Endothelial cell of umbilical vein (primary cell): Measurements from ENCODE around the gene MXI1. TPM values are rescaled to one million over a fixed set of nuclear protein-coding genes. Genes with fewer than 3 reads are reported as not detected.
A peak's percentile ranks its signal among the peaks of the same experiment; 100 is the strongest.

ENCODE experiments used
- BruUV-seq: library from RNA; stranded (reverse); fragments of 400-500 nt; replicated peaks from 2 replicates; lab custom pipeline; 2021; lab: Mats Ljungman, UMichigan
- CTCF ChIA-PET: fragments of 300-600, 350-600 bp; sonication (Branson Sonifier 250); formaldehyde crosslinking; loops from one replicate; lab custom pipeline; 2021; ENCODE audit warnings: antibody characterized with exemption, inconsistent platforms; lab: Charles Lee
- POLR2A ChIA-PET: fragments of 300-600, 350-600 bp; sonication (Branson Sonifier 250); formaldehyde crosslinking; loops from one replicate; lab custom pipeline; 2021; ENCODE audit warnings: antibody characterized with exemption, inconsistent platforms; lab: Charles Lee
- DNase-seq: peaks from one replicate; pipeline ENCODE4 v3.0.0-alpha.2; 2011; ENCODE audit warnings: low read depth, low spot score
- FAIRE-seq: peaks from 2 replicates; lab custom pipeline; 2011; peaks lifted over from hg19 to GRCh38; lab: Jason Lieb, UNC
- H2AFZ ChIP-seq: 2 replicates; pipeline ENCODE4 v1.6.0; 2012; ENCODE audit warnings: low read depth, low read length, control low read depth, inconsistent platforms
- H3K27ac ChIP-seq: 2 replicates; pipeline ENCODE4 v1.5.1; 2011; ENCODE audit warnings: low read depth, mild to moderate bottlenecking, control low read depth, low read length, moderate library complexity; ENCODE audit not compliant: insufficient read depth
- H3K27me3 ChIP-seq, 2 experiments: 2 replicates each; pipeline versions ENCODE4 v1.6.0 to v1.6.1; 2011; ENCODE audit warnings: low read length in 2 of 2, mixed read lengths in 1 of 2; ENCODE audit not compliant: control insufficient read depth in 2 of 2, insufficient read depth in 2 of 2
- H3K36me3 ChIP-seq, 2 experiments: 2 replicates in 1 of 2; 3 replicates in 1 of 2; pipeline ENCODE4 v1.5.1; 2011; ENCODE audit warnings: low read length in 2 of 2, mild to moderate bottlenecking in 1 of 2, moderate library complexity in 1 of 2; ENCODE audit not compliant: control insufficient read depth in 2 of 2, insufficient read depth in 2 of 2; ENCODE audit errors: extremely low read depth in 1 of 2
- H3K4me1 ChIP-seq: 3 replicates; pipeline ENCODE4 v1.5.1; 2011; ENCODE audit warnings: mild to moderate bottlenecking, low read length; ENCODE audit not compliant: control insufficient read depth, insufficient read depth; ENCODE audit errors: extremely low read depth
- H3K4me2 ChIP-seq: 2 replicates; pipeline ENCODE4 v1.6.1; 2011; ENCODE audit warnings: low read length, control low read depth, mixed read lengths; ENCODE audit not compliant: insufficient read depth
- H3K4me3 ChIP-seq, 3 experiments: fragments of 200-600 bp in 1 of 3; sonication (generic), shearing (Covaris generic) in 1 of 3; replicated peaks in 1 of 3; 2 replicates each; pipeline ENCODE4 v1.5.1; 2011 to 2016; ENCODE audit warnings: control low read depth in 3 of 3, low read length in 3 of 3, mild to moderate bottlenecking in 2 of 3, inconsistent platforms in 1 of 3, low read depth in 1 of 3, moderate library complexity in 1 of 3; ENCODE audit not compliant: insufficient read depth in 1 of 3
- H3K79me2 ChIP-seq: 2 replicates; pipeline ENCODE4 v1.6.0; 2012; ENCODE audit warnings: low read length, inconsistent platforms; ENCODE audit not compliant: control insufficient read depth, insufficient read depth
- H3K9ac ChIP-seq: replicated peaks from 2 replicates; pipeline ENCODE3; 2011; ENCODE audit warnings: low read length, control low read depth; ENCODE audit not compliant: insufficient read depth; ENCODE audit errors: extremely low read depth
- H3K9me1 ChIP-seq: replicated peaks from 3 replicates; pipeline ENCODE4 v1.6.0; 2011; ENCODE audit warnings: mild to moderate bottlenecking, low read length; ENCODE audit not compliant: control insufficient read depth, insufficient read depth; ENCODE audit errors: extremely low read depth
- H3K9me3 ChIP-seq: replicated peaks from 2 replicates; pipeline ENCODE4 v1.5.1; 2012; ENCODE audit warnings: low read length, inconsistent platforms; ENCODE audit not compliant: control insufficient read depth, insufficient read depth
- H4K20me1 ChIP-seq: replicated peaks from 2 replicates; pipeline ENCODE3; 2011; ENCODE audit warnings: mild to moderate bottlenecking, low read length; ENCODE audit not compliant: control insufficient read depth, insufficient read depth; ENCODE audit errors: extremely low read depth
- EZH2 ChIP-seq: IDR thresholded peaks from 2 replicates; pipeline ENCODE4 v1.6.1; 2012; ENCODE audit warnings: borderline replicate concordance, low read depth, mild to moderate bottlenecking, moderate library complexity, low read length, inconsistent platforms; ENCODE audit not compliant: severe bottlenecking
- FOS ChIP-seq: IDR thresholded peaks from 2 replicates; pipeline ENCODE4 v1.6.1; 2011; ENCODE audit warnings: mild to moderate bottlenecking, low read length, moderate library complexity, borderline replicate concordance; ENCODE audit not compliant: insufficient read depth
- GATA2 ChIP-seq: IDR thresholded peaks from 2 replicates; pipeline ENCODE4 v1.7.0; 2011; ENCODE audit warnings: low read depth, mild to moderate bottlenecking, moderate library complexity, mixed read lengths, low read length; ENCODE audit not compliant: insufficient read length, insufficient read depth
- JUN ChIP-seq: IDR thresholded peaks from 2 replicates; pipeline ENCODE4 v1.6.1; 2011; ENCODE audit warnings: borderline replicate concordance, low read depth; ENCODE audit not compliant: insufficient read length, insufficient read depth
- MYC ChIP-seq: IDR thresholded peaks from one replicate; pipeline ENCODE4 v1.6.1; 2011; ENCODE audit warnings: mild to moderate bottlenecking, low read depth, low read length
- POLR2A ChIP-seq: IDR thresholded peaks from 2 replicates; pipeline ENCODE4 v1.6.1; 2012; ENCODE audit warnings: low read depth, mild to moderate bottlenecking, control low read depth, low read length
- POLR2AphosphoS5 ChIP-seq: IDR thresholded peaks from 2 replicates; pipeline ENCODE4 v1.6.1; 2012; ENCODE audit warnings: low read depth, mild to moderate bottlenecking, control low read depth, low read length, moderate library complexity; ENCODE audit not compliant: insufficient read depth
- dilution Hi-C: fragments of 300-500 bp; cut with MboI; formaldehyde crosslinking; loops from one replicate; pipeline ENCODE4 v1.15.0; 2019; ENCODE audit warnings: low sequenced_read_pairs; ENCODE audit not compliant: extremely low pct_ligation_motif_present
- intact Hi-C: fragments of 100-400 bp; cut with micrococcal nuclease; formaldehyde crosslinking; loops from one replicate; pipeline ENCODE4 v1.10.0; 2022
- polyA plus RNA-seq, 4 experiments: library from polyadenylated mRNA; depleted of rRNA in 3 of 4; stranded (reverse) in 3 of 4; unstranded in 1 of 4; fragments of >200 nt; gene quantifications; 2 replicates each; pipeline versions ENCODE4 v1.2.1 to v1.2.3, GENCODE V29; 2011 to 2012; ENCODE audit warnings: missing spikeins in 1 of 4
- total RNA-seq: library from RNA; stranded (reverse); gene quantifications from 2 replicates; pipeline ENCODE4 v1.2.3, GENCODE V29; 2021
- TF ChIP-seq, protein P1 (sequence below), 2 donors: IDR thresholded peaks; 1 replicate in 1 of 2; 2 replicates in 1 of 2; pipeline ENCODE4 v1.5.1; 2011; ENCODE audit warnings: low read length in 2 of 2, mild to moderate bottlenecking in 2 of 2, moderate library complexity in 2 of 2, control low read depth in 1 of 2, inconsistent platforms in 1 of 2, low read depth in 1 of 2; ENCODE audit not compliant: insufficient read depth in 1 of 2; ENCODE audit errors: extremely low read depth in 1 of 2
- TF ChIP-seq, protein P2 (sequence below): IDR thresholded peaks from 2 replicates; pipeline ENCODE4 v1.6.1; 2011; ENCODE audit not compliant: insufficient read depth, insufficient read length

MXI1 gene
- total and polyA plus RNA-seq, 2 donors (not counting 3 experiments of a cell fraction or from before 2014, with no cell fraction given) = 2.7 to 8.5 TPM

DNA sequence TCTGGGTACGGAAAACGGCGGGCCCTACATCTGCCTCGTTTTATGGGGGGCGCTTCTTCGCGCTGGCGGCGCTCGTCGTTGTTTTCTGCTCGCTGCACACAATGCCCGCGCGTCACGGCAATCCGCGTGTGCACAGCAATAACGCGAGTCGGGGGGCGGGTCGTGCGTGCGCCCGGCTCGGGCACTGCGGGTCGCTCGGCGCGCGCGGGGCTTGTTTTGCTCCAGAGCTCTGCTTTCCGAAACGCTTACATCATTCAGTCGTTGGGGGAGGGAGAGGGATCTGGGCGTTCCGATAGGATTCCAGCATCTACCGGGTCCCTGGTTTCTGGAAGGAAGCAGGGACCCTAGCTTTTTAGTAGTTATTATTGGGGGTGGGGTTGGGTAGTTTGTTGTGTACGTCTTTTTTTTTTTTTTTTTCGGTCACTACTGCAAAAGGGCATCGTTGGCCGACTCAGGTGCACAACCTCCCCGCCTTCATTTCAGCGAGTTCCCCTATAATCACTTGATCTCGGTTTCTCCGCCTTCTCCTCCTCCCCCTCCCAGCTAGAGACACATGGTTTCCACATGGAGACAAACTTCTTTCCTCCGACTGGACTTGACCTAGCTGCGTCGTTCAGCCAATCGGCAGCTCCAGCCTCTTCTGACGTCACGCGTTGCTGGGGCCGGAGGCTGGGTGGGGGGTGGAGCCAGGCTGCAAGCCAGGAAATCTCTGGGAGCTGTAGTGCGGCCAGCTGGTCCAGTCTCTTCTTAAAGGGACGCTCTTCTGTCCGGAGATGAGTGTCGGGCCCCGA lies 3.5 kb downstream of the MXI1 start:
- POLR2A ChIA-PET = interaction anchor here (0.7 to 1.9 kb wide), 5 partner anchors 11 to 341 kb away, joined by 3 to 12 read pairs (median 6); no protein-coding TSS in a partner anchor
- DNase-seq (peak; percentile 99), FAIRE-seq (peak; percentile 99)
- CTCF ChIA-PET = interaction anchor here (0.7 to 7.1 kb wide), 7 partner anchors 13 to 327 kb away, joined by 3 to 99 read pairs (median 15); no protein-coding TSS in a partner anchor
- peak overlapping the region; percentile 52 for H3K9ac ChIP-seq
- no peaks in the 10 kb centered on the region for H3K79me2 ChIP-seq
- dilution Hi-C loops (no loop called here), intact Hi-C loops (loop anchor here (1.0 kb wide), 6 partner anchors 14 to 327 kb away; no protein-coding TSS in a partner anchor)
- H4K20me1 ChIP-seq = no peaks in the 10 kb centered on the region
- H3K9me3 ChIP-seq = no peaks in the 10 kb centered on the region
- H3K4me2 ChIP-seq = peak overlapping the region; percentile 82
- no peak overlapping the region for H3K27ac ChIP-seq
- no peaks in the 10 kb centered on the region for H3K9me1 ChIP-seq
- TF ChIP-seq EZH2 (no peak), MYC (peak; percentile 59), POLR2A (no peak), FOS (no peak), GATA2 (peak; percentile 70), POLR2AphosphoS5 (no peak), JUN (no peak)
- TF ChIP-seq, protein P1, sequence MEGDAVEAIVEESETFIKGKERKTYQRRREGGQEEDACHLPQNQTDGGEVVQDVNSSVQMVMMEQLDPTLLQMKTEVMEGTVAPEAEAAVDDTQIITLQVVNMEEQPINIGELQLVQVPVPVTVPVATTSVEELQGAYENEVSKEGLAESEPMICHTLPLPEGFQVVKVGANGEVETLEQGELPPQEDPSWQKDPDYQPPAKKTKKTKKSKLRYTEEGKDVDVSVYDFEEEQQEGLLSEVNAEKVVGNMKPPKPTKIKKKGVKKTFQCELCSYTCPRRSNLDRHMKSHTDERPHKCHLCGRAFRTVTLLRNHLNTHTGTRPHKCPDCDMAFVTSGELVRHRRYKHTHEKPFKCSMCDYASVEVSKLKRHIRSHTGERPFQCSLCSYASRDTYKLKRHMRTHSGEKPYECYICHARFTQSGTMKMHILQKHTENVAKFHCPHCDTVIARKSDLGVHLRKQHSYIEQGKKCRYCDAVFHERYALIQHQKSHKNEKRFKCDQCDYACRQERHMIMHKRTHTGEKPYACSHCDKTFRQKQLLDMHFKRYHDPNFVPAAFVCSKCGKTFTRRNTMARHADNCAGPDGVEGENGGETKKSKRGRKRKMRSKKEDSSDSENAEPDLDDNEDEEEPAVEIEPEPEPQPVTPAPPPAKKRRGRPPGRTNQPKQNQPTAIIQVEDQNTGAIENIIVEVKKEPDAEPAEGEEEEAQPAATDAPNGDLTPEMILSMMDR (IDR thresholded peaks at IDR 0.05; ENCODE audit: extremely low read depth in 1 of 2, insufficient read depth in 1 of 2, low read depth in 1 of 2, low read length in 2 of 2) = no peak
- TF ChIP-seq, protein P2, sequence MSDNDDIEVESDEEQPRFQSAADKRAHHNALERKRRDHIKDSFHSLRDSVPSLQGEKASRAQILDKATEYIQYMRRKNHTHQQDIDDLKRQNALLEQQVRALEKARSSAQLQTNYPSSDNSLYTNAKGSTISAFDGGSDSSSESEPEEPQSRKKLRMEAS = peak; percentile 95
- H2AFZ ChIP-seq = peak overlapping the region; percentile 52
- BruUV-seq = no TSS peak
- H3K36me3 ChIP-seq = no peaks in the 10 kb centered on the region
- H3K27me3 ChIP-seq = peaks cover 21 to 29% of the 10 kb centered on the region in 2 experiments
- peaks cover 4% of the 10 kb centered on the region for H3K4me1 ChIP-seq
- H3K4me3 ChIP-seq = peak overlapping the region; percentile 48 to 68 (median 57)
